HEK293 (cell line): ENCODE results near the gene PAPSS2.

Experiments used
- ATF2 ChIP-seq: fragments of 450-650 bp; formaldehyde crosslinking; IDR thresholded peaks from 2 replicates; pipeline ENCODE4 v1.5.1; 2016; ENCODE audit warnings: missing biosample characterization, missing genetic modification characterization, low read depth
- CTCF ChIP-seq: fragments of 450-650 bp; formaldehyde crosslinking; IDR thresholded peaks from 2 replicates; pipeline ENCODE4 v1.5.1; 2016; ENCODE audit warnings: missing biosample characterization, missing genetic modification characterization
- KLF16 ChIP-seq: fragments of 450-650 bp; formaldehyde crosslinking; IDR thresholded peaks from 2 replicates; pipeline ENCODE4 v1.5.1; 2017; ENCODE audit warnings: missing biosample characterization, missing genetic modification characterization
- ZFP3 ChIP-seq: fragments of 450-650 bp; formaldehyde crosslinking; IDR thresholded peaks from 2 replicates; pipeline ENCODE4 v1.5.1; 2016; ENCODE audit warnings: low read depth, missing biosample characterization, missing genetic modification characterization
- ZNF23 ChIP-seq: fragments of 450-650 bp; formaldehyde crosslinking; IDR thresholded peaks from 2 replicates; pipeline ENCODE4 v1.5.1; 2016; ENCODE audit warnings: missing biosample characterization, missing genetic modification characterization, borderline replicate concordance
- ZNF292 ChIP-seq: fragments of 450-650 bp; formaldehyde crosslinking; IDR thresholded peaks from 2 replicates; pipeline ENCODE4 v1.5.1; 2016; ENCODE audit warnings: low read depth, missing biosample characterization, missing genetic modification characterization, borderline replicate concordance
- ZNF561 ChIP-seq: fragments of 450-650 bp; IDR thresholded peaks from 2 replicates; pipeline ENCODE4 v1.5.1; 2018; ENCODE audit warnings: missing biosample characterization, missing genetic modification characterization, borderline replicate concordance
- ZNF670 ChIP-seq: fragments of 450-650 bp; formaldehyde crosslinking; IDR thresholded peaks from 2 replicates; pipeline ENCODE4 v1.5.1; 2016; ENCODE audit warnings: missing biosample characterization, missing genetic modification characterization, low read depth
- ZNF830 ChIP-seq: fragments of 450-650 bp; IDR thresholded peaks from 2 replicates; pipeline ENCODE4 v1.5.0; 2018; ENCODE audit warnings: missing biosample characterization, missing genetic modification characterization, low read depth, mild to moderate bottlenecking, moderate library complexity
- ZSCAN30 ChIP-seq: fragments of 450-650 bp; IDR thresholded peaks from 2 replicates; pipeline ENCODE4 v1.5.1; 2018; ENCODE audit warnings: missing biosample characterization, mild to moderate bottlenecking, missing genetic modification characterization, moderate library complexity
- TF ChIP-seq, protein P1 (sequence below): fragments of 450-650 bp; IDR thresholded peaks from 2 replicates; pipeline ENCODE4 v1.5.1; 2018; ENCODE audit warnings: missing biosample characterization, missing genetic modification characterization

DNA sequence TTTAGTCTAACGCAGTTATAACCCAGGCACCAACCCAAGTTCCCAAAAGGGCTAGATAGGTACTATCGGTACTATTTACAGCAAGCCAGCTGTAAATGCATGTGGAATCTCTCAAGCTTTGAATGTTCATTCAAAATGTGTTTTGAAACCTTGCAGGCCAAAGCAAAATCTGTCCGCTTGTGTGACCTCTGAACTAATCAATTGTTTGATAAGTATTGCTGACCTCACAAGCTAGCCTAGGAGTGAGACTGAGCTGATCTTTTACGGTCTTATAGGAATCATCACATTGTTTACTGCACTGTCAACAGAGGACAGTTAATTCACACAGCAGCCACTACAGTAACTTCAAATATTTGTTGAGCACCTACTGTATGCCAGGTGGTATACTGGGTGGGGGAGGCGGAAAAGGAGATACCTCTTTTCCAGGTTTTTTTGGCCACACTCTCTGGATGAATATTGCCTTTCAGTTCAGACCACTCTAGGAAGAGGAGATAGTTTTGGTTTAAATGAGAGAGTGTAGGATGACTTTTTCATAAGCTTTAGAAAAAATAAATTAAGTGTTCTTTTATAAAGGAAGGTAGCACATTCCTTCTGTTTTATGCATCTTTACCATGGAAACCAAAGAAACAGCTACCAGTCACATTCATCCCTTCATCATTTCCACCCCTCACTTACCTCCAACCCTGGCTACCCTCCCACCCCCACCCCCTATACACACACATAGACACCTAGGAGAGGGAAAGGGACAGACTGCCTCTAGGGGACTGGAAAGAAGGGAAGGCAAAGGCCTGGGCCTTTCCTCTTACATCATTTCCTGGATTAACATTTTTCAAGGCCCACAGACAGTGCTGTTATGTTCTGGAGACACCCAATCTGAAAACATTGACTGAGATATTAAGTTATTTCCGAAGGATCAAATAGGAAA is 2.4 kb downstream of the PAPSS2 start:
- TF ChIP-seq, protein P1, sequence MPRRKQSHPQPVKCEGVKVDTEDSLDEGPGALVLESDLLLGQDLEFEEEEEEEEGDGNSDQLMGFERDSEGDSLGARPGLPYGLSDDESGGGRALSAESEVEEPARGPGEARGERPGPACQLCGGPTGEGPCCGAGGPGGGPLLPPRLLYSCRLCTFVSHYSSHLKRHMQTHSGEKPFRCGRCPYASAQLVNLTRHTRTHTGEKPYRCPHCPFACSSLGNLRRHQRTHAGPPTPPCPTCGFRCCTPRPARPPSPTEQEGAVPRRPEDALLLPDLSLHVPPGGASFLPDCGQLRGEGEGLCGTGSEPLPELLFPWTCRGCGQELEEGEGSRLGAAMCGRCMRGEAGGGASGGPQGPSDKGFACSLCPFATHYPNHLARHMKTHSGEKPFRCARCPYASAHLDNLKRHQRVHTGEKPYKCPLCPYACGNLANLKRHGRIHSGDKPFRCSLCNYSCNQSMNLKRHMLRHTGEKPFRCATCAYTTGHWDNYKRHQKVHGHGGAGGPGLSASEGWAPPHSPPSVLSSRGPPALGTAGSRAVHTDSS (tag by site-specific recombination), result no peak
- TF ChIP-seq ATF2 (no peak), CTCF (tag by site-specific recombination) (no peak), KLF16 (tag by site-specific recombination) (no peak), ZNF292 (tag by site-specific recombination) (no peak), ZNF830 (no peak), ZNF23 (no peak), ZNF670 (tag by site-specific recombination) (no peak), ZNF561 (tag by site-specific recombination) (no peak), ZSCAN30 (tag by site-specific recombination) (no peak), ZFP3 (no peak)
